ENCODE data around the gene HHATL.

DNA sequence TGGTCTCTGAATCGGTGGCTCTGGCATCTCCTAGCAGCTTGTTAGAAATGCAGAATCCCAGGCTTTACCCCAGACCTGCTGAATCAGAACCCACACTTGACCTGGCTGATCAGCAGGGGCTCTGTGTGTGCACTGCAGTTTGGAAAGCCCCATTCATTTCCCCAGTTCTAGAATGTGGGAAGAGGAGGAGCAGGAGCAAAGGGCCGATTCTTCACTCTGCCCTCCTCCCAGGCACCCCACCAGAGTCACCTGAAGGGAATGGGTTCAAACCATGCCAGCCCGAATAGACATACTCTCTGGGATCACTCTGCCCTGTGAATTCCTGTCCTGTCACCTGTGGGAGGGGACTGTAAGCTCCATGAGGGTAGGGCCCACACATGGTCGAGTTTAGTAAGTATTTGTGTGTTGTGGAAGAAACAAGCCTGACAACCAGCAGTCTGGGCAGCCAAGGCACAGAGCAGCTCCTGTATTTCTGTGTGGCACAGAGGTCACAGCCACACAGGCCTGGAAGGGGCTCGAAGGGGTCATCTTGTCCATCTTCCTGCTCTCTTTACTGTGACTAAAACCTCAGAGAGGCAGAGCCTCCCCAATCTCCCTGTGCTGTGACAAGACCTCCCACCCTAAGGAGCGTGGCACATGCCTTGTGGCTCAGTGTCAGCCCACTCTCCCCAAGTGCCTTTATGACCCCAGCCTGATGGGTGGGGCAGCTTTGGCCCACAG lies 29.0 kb upstream of the HHATL start:
- TF ChIP-seq, protein P1, sequence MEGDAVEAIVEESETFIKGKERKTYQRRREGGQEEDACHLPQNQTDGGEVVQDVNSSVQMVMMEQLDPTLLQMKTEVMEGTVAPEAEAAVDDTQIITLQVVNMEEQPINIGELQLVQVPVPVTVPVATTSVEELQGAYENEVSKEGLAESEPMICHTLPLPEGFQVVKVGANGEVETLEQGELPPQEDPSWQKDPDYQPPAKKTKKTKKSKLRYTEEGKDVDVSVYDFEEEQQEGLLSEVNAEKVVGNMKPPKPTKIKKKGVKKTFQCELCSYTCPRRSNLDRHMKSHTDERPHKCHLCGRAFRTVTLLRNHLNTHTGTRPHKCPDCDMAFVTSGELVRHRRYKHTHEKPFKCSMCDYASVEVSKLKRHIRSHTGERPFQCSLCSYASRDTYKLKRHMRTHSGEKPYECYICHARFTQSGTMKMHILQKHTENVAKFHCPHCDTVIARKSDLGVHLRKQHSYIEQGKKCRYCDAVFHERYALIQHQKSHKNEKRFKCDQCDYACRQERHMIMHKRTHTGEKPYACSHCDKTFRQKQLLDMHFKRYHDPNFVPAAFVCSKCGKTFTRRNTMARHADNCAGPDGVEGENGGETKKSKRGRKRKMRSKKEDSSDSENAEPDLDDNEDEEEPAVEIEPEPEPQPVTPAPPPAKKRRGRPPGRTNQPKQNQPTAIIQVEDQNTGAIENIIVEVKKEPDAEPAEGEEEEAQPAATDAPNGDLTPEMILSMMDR (conservative IDR thresholded peaks at IDR 0.05; ENCODE audit: low read depth, low read length), result no peak
- TF ChIP-seq EZH2 (IDR thresholded peaks at IDR 0.05; ENCODE audit: borderline replicate concordance, low read depth, low read length, poor library complexity, severe bottlenecking), result no peak
